H9 (cell line): ENCODE results near the gene ASCC2. TPM values are rescaled to one million over a fixed set of nuclear protein-coding genes. Genes with fewer than 3 reads are reported as not detected.

Source experiments
- DNase-seq: peaks from one replicate; pipeline ENCODE4 v3.0.0-alpha.2; 2017
- H2AFZ ChIP-seq: one replicate; pipeline ENCODE4 v1.6.1; 2013; ENCODE audit warnings: mild to moderate bottlenecking, low read length, control low read depth, moderate library complexity
- H2AK5ac ChIP-seq: 2 replicates; pipeline ENCODE4 v1.6.1; 2013; ENCODE audit warnings: low read length, control low read depth, mixed read lengths; ENCODE audit not compliant: insufficient read length
- H2BK120ac ChIP-seq: one replicate; pipeline ENCODE4 v1.6.1; 2013; ENCODE audit warnings: low read depth, mild to moderate bottlenecking, low read length, control low read depth, inconsistent platforms; ENCODE audit not compliant: poor library complexity, severe bottlenecking
- H2BK12ac ChIP-seq: 2 replicates; pipeline ENCODE4 v1.6.1; 2013; ENCODE audit warnings: low read length, control low read depth, mixed read lengths, low read depth; ENCODE audit not compliant: insufficient read length
- H2BK15ac ChIP-seq: 2 replicates; pipeline ENCODE4 v1.6.1; 2013; ENCODE audit warnings: low read depth, low read length, control low read depth
- H2BK20ac ChIP-seq: one replicate; pipeline ENCODE4 v1.6.1; 2013; ENCODE audit warnings: low read depth, mild to moderate bottlenecking, low read length, control low read depth, inconsistent platforms; ENCODE audit not compliant: poor library complexity, severe bottlenecking
- H2BK5ac ChIP-seq: 2 replicates; pipeline ENCODE4 v1.6.1; 2013; ENCODE audit warnings: low read length, control low read depth, mixed read lengths; ENCODE audit not compliant: insufficient read length
- H3K14ac ChIP-seq: 2 replicates; pipeline ENCODE4 v1.6.1; 2013; ENCODE audit warnings: low read length, control low read depth; ENCODE audit not compliant: insufficient read depth
- H3K18ac ChIP-seq: 2 replicates; pipeline ENCODE4 v1.6.1; 2013; ENCODE audit warnings: low read depth, mild to moderate bottlenecking, mixed read lengths, low read length, control low read depth; ENCODE audit not compliant: insufficient read length
- H3K23ac ChIP-seq: 2 replicates; pipeline ENCODE4 v1.6.1; 2013; ENCODE audit warnings: low read length, control low read depth, mixed read lengths, low read depth; ENCODE audit not compliant: insufficient read length
- H3K23me2 ChIP-seq: 2 replicates; pipeline ENCODE4 v1.6.1; 2013; ENCODE audit warnings: low read depth, mild to moderate bottlenecking, mixed read lengths, low read length, control low read depth; ENCODE audit not compliant: insufficient read length, poor library complexity, severe bottlenecking
- H3K27ac ChIP-seq: 2 replicates; pipeline ENCODE4 v1.5.1; 2013; ENCODE audit warnings: low read length, control low read depth, mixed read lengths, low read depth; ENCODE audit not compliant: insufficient read length
- H3K27me3 ChIP-seq: 2 replicates; pipeline ENCODE4 v1.6.1; 2013; ENCODE audit warnings: low read length, control low read depth, inconsistent platforms; ENCODE audit not compliant: insufficient read depth
- H3K4ac ChIP-seq: 2 replicates; pipeline ENCODE4 v1.6.1; 2013; ENCODE audit warnings: low read depth, mild to moderate bottlenecking, control low read depth, inconsistent platforms, low read length, moderate library complexity
- H3K4me1 ChIP-seq: 2 replicates; pipeline ENCODE4 v1.6.1; 2013; ENCODE audit warnings: low read length, control low read depth, inconsistent platforms; ENCODE audit not compliant: insufficient read depth
- H3K4me2 ChIP-seq: 2 replicates; pipeline ENCODE4 v1.6.1; 2013; ENCODE audit warnings: low read length, control low read depth, mixed read lengths; ENCODE audit not compliant: insufficient read length, insufficient read depth
- H3K56ac ChIP-seq: 2 replicates; pipeline ENCODE4 v1.6.1; 2013; ENCODE audit warnings: low read depth, mild to moderate bottlenecking, mixed read lengths, low read length, control low read depth; ENCODE audit not compliant: insufficient read length
- H3K79me1 ChIP-seq: 2 replicates; pipeline ENCODE4 v1.6.1; 2013; ENCODE audit warnings: low read depth, mild to moderate bottlenecking, moderate library complexity, low read length, control low read depth, inconsistent platforms; ENCODE audit not compliant: insufficient read depth, poor library complexity, severe bottlenecking
- H3K79me2 ChIP-seq: 2 replicates; pipeline ENCODE4 v1.6.1; 2013; ENCODE audit warnings: low read length, control low read depth, inconsistent platforms; ENCODE audit not compliant: insufficient read depth
- H3K9ac ChIP-seq: 2 replicates; pipeline ENCODE4 v1.6.1; 2013; ENCODE audit warnings: low read length, control low read depth, mixed read lengths; ENCODE audit not compliant: insufficient read length; ENCODE audit errors: extremely low read depth
- H3K9me3 ChIP-seq: one replicate; pipeline ENCODE4 v1.6.1; 2013; ENCODE audit warnings: low read depth, low read length, inconsistent platforms; ENCODE audit not compliant: control insufficient read depth
- H3T11ph ChIP-seq: one replicate; pipeline ENCODE4 v1.6.1; 2013; ENCODE audit warnings: mild to moderate bottlenecking, low read length, control low read depth, inconsistent platforms
- H4K20me1 ChIP-seq: one replicate; pipeline ENCODE4 v1.6.1; 2013; ENCODE audit not compliant: control insufficient read depth, insufficient read length, insufficient read depth
- H4K5ac ChIP-seq: 2 replicates; pipeline ENCODE4 v1.6.1; 2013; ENCODE audit warnings: low read depth, mild to moderate bottlenecking, mixed read lengths, low read length, control low read depth; ENCODE audit not compliant: insufficient read length
- H4K8ac ChIP-seq: replicated peaks from 2 replicates; pipeline ENCODE4 v1.6.1; 2013; ENCODE audit warnings: low read length, control low read depth, mixed read lengths, low read depth; ENCODE audit not compliant: insufficient read length
- H4K91ac ChIP-seq: 2 replicates; pipeline ENCODE4 v1.6.1; 2013; ENCODE audit warnings: low read depth, mild to moderate bottlenecking, moderate library complexity, mixed read lengths, low read length, control low read depth; ENCODE audit not compliant: insufficient read length
- H3K27ac Mint-ChIP-seq, 3 experiments: 2 replicates in 2 of 3; 3 replicates in 1 of 3; pipeline ENCODE4 v1.8.0; 2020 to 2021; ENCODE audit warnings: mixed read lengths in 3 of 3, mild to moderate bottlenecking in 1 of 3, moderate library complexity in 1 of 3
- H3K27me3 Mint-ChIP-seq: 2 replicates; pipeline ENCODE4 v1.8.0; 2021; ENCODE audit warnings: low read depth, mild to moderate bottlenecking, moderate library complexity, mixed read lengths
- H3K36me3 Mint-ChIP-seq, 3 experiments: 2 replicates in 2 of 3; 3 replicates in 1 of 3; pipeline ENCODE4 v1.8.0; 2020 to 2021; ENCODE audit warnings: low read depth in 3 of 3, mixed read lengths in 3 of 3; ENCODE audit not compliant: insufficient read depth in 1 of 3
- H3K4me1 Mint-ChIP-seq, 2 experiments: 2 replicates each; pipeline ENCODE4 v1.8.0; 2020; ENCODE audit warnings: mixed read lengths in 2 of 2
- H3K4me3 Mint-ChIP-seq, 2 experiments: 2 replicates in 1 of 2; 3 replicates in 1 of 2; pipeline ENCODE4 v1.8.0; 2020 to 2021; ENCODE audit warnings: mild to moderate bottlenecking in 2 of 2, mixed read lengths in 2 of 2, moderate library complexity in 1 of 2
- H3K9me3 Mint-ChIP-seq, 2 experiments: 2 replicates in 1 of 2; 3 replicates in 1 of 2; pipeline ENCODE4 v1.8.0; 2020; ENCODE audit warnings: mild to moderate bottlenecking in 2 of 2, mixed read lengths in 2 of 2, moderate library complexity in 1 of 2
- WGBS: extraction: QIAGEN DNeasy Blood & Tissue Kit; methylation state at CpG from one replicate; pipeline ENCODE4 v1.1.7; 2013; ENCODE audit warnings: missing lambda C conversion rate, low lambda C conversion rate, mixed read lengths; ENCODE audit not compliant: insufficient read length; ENCODE audit errors: extremely low coverage; 5-methylcytosine and 5-hydroxymethylcytosine counted together
- total RNA-seq: library from RNA; stranded (reverse); gene quantifications from 2 replicates; pipeline ENCODE4 v1.2.1, GENCODE V29; 2021
- TF ChIP-seq, protein P1 (sequence below): fragments of 200-600 bp; sonication (generic); conservative IDR thresholded peaks from 3 replicates; pipeline ENCODE4 v1.8.0; 2021; ENCODE audit warnings: antibody characterized with exemption, mild to moderate bottlenecking

The ASCC2 gene
- total RNA-seq, 1 experiment from 2014 or later, result 48.2 TPM

DNA sequence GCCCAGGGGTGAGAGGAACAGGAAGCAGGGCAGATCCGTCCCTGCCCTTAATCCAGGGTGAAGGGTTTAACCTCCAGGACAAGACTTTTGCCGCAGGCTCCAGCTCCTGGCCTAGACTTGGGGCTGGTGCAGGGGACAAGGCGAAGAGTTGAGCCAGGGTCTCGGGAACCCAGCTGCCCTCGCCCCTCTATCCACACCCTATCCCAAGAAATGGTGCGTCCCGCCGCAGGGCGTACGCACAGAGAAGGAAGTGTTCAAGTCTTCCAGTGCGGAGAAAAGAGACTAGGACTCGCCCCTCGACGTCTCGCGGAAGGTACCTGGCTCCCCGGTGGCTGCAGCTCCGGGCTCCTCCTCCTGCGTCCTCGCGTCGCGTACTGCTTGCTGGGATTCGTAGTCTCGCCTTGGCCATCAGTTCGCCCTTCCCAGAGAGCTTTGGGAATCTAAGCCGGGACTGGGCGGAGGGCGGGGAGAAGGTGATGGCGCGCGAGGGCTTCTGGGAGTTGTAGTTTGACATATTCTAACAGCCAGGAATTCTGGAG lies 71.4 kb downstream of the ASCC2 start, which contains the start of gene ZMAT5:
ZMAT5 (minus strand) TSS at position 376 of the 539 bp plus-strand sequence. CDS start 18,463 bp downstream, outside the sequence.
- Histone ChIP-seq H3K9me3 (no peaks in the 10 kb centered on the region), H3K4ac (no peak within 1 kb of the TSS), H4K8ac (no peak within 1 kb of the TSS), H3K23ac (no peak within 1 kb of the TSS), H2BK12ac (no peak within 1 kb of the TSS), H4K5ac (peak within 1 kb of the TSS; percentile 81), H2BK120ac (no peak within 1 kb of the TSS), H3K79me2 (peaks cover 7% of the 10 kb centered on the region; the same call in 1 of the 2 replicates), H2BK20ac (no peak within 1 kb of the TSS), H3K27me3 (no peaks in the 10 kb centered on the region), H2BK15ac (no peak within 1 kb of the TSS), H3K9ac (peak within 1 kb of the TSS; percentile 100), H4K20me1 (no peaks in the 10 kb centered on the region), H3T11ph (no peak within 1 kb of the TSS), H3K14ac (peak within 1 kb of the TSS; percentile 96), H3K27ac (no peak within 1 kb of the TSS), H3K4me2 (peak within 1 kb of the TSS; percentile 90), H2BK5ac (peak within 1 kb of the TSS; percentile 33), H2AK5ac (no peak within 1 kb of the TSS), H2AFZ (peak within 1 kb of the TSS; percentile 94), H3K56ac (peak within 1 kb of the TSS; percentile 42), H3K18ac (peak within 1 kb of the TSS; percentile 98), H3K4me1 (peaks cover 2% of the 10 kb centered on the region; the same call in 1 of the 2 replicates), H3K79me1 (no peaks in the 10 kb centered on the region), H3K23me2 (peaks cover 13% of the 10 kb centered on the region), H4K91ac (no peak within 1 kb of the TSS)
- no peaks in the 10 kb centered on the region for H3K27me3 Mint-ChIP-seq
- peak within 1 kb of the TSS; percentile 100 for H3K4me3 Mint-ChIP-seq
- H3K27ac Mint-ChIP-seq, result peak within 1 kb of the TSS; percentile 98 to 100 (median 99)
- H3K4me1 Mint-ChIP-seq, result peaks cover 15 to 17% of the 10 kb centered on the region in 2 experiments
- DNase-seq, result peak; percentile 98
- TF ChIP-seq, protein P1, sequence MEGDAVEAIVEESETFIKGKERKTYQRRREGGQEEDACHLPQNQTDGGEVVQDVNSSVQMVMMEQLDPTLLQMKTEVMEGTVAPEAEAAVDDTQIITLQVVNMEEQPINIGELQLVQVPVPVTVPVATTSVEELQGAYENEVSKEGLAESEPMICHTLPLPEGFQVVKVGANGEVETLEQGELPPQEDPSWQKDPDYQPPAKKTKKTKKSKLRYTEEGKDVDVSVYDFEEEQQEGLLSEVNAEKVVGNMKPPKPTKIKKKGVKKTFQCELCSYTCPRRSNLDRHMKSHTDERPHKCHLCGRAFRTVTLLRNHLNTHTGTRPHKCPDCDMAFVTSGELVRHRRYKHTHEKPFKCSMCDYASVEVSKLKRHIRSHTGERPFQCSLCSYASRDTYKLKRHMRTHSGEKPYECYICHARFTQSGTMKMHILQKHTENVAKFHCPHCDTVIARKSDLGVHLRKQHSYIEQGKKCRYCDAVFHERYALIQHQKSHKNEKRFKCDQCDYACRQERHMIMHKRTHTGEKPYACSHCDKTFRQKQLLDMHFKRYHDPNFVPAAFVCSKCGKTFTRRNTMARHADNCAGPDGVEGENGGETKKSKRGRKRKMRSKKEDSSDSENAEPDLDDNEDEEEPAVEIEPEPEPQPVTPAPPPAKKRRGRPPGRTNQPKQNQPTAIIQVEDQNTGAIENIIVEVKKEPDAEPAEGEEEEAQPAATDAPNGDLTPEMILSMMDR, result no peak
- H3K9me3 Mint-ChIP-seq, result no peaks in the 10 kb centered on the region
- H3K36me3 Mint-ChIP-seq, result peaks cover 12 to 29% (median 24%) of the 10 kb centered on the region in 3 experiments; a peak in 6 of 7 replicates
- no CpG with 5 or more reads among the region's 32 CpGs for WGBS
